ENCODE measurements around the gene TMEM123. TPM values are rescaled to one million over a fixed set of nuclear protein-coding genes. Genes with fewer than 3 reads are reported as not detected.

TMEM123 gene
- total RNA-seq, 4 donors from 2014 or later, result 52.6 to 147 (median 101) TPM

- no peak for TF ChIP-seq CTCF (IDR thresholded peaks at IDR 0.05; ENCODE audit: low read depth)
Observed at GRCh38 chr11:102361086-102362031, 91.2 kb downstream of the TMEM123 start.

- no peak for TF ChIP-seq CTCF (IDR thresholded peaks at IDR 0.05; ENCODE audit: low read depth)
Observed at GRCh38 chr11:102360681-102361080, 91.9 kb downstream of the TMEM123 start.

- no peak for TF ChIP-seq CTCF (IDR thresholded peaks at IDR 0.05; ENCODE audit: low read depth)
Observed at GRCh38 chr11:102359372-102359771, 93.2 kb downstream of the TMEM123 start.

- no peak for TF ChIP-seq CTCF (IDR thresholded peaks at IDR 0.05; ENCODE audit: low read depth)
Observed at GRCh38 chr11:102357116-102357515, 95.4 kb downstream of the TMEM123 start.

- no peak for TF ChIP-seq CTCF (IDR thresholded peaks at IDR 0.05; ENCODE audit: low read depth)
Observed at GRCh38 chr11:102347462-102348370, 104.8 kb downstream of the TMEM123 start.

- no peak for TF ChIP-seq CTCF (IDR thresholded peaks at IDR 0.05; ENCODE audit: low read depth)
Observed at GRCh38 chr11:102346748-102347461, 105.7 kb downstream of the TMEM123 start, which contains the start of gene BIRC2. Gene BIRC2, plus strand, starts transcription at chr11:102347214. Its CDS starts 2,641 bp downstream, at chr11:102349855.
